Large intestine (tissue), 3 donors: ENCODE measurements around the gene EXO1. TPM values are rescaled to one million over a fixed set of nuclear protein-coding genes. Genes with fewer than 3 reads are reported as not detected.

Source experiments
- DNase-seq, 2 donors: peaks; one replicate each; pipeline versions ENCODE4 v3.0.0 to v3.0.0-alpha.2; 2013
- H3K27ac ChIP-seq: one replicate; pipeline ENCODE4 v1.5.1; 2013; ENCODE audit warnings: low read length
- H3K27me3 ChIP-seq: 2 replicates; pipeline ENCODE4 v1.6.1; 2013; ENCODE audit warnings: low read length; ENCODE audit not compliant: control insufficient read depth, insufficient read depth
- H3K36me3 ChIP-seq: 2 replicates; pipeline ENCODE4 v1.6.1; 2013; ENCODE audit warnings: low read length; ENCODE audit not compliant: control insufficient read depth, insufficient read depth
- H3K4me1 ChIP-seq: one replicate; pipeline ENCODE4 v1.6.1; 2013; ENCODE audit warnings: low read length; ENCODE audit not compliant: control insufficient read depth, insufficient read depth
- H3K4me3 ChIP-seq: one replicate; pipeline ENCODE4 v1.5.1; 2013; ENCODE audit warnings: low read length
- H3K9me3 ChIP-seq: one replicate; pipeline ENCODE4 v1.6.1; 2013; ENCODE audit warnings: mild to moderate bottlenecking, low read depth, low read length, moderate library complexity; ENCODE audit not compliant: control insufficient read depth
- WGBS: methylation state at CpG from one replicate; pipeline ENCODE4 v1.1.5; 2013; ENCODE audit warnings: low lambda C conversion rate; ENCODE audit not compliant: insufficient coverage; 5-methylcytosine and 5-hydroxymethylcytosine counted together
- polyA plus RNA-seq: library from polyadenylated mRNA; unstranded; fragments of 120-200 nt; gene quantifications from one replicate; pipeline ENCODE4 v1.2.1, GENCODE V29; 2013

EXO1 gene
- polyA plus RNA-seq, 1 donor = 5.3 TPM

DNA sequence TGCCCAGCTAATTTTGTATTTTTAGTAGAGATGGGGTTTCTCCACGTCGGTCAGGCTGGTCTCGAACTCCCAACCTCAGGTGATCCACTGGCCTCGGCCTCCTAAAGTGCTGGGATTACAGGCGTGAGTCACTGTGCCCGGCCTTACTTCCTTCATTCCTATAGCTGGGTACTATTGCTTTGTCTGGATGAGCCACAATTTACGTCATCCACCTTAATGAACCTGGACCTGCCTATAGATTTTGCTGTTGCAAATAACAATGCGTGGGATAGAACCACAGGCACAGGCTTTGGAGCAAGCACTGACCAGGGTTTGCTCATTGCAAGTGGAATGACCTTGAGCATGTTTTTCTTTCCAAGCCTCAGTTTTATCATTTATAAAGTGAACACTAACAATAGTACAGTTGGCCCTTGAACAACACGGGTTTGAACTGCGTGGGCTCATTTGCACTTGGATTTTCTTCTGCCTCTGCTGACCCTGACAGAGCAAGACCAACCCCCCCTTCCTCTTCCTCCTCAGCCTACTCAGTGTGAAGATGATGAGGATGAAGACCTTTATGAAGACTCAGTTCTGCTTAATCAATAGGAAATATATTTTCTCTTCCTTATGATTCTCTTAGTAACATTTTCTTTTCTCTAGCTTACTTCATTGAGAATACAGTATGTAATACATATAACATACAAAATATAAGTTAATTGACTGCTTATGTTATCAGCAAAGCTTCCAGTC, 76.2 kb downstream of the EXO1 start:
- Histone ChIP-seq H3K27me3 (no peaks in the 10 kb centered on the region), H3K36me3 (no peaks in the 10 kb centered on the region), H3K27ac (no peak overlapping the region), H3K4me3 (no peak overlapping the region), H3K9me3 (no peaks in the 10 kb centered on the region), H3K4me1 (no peaks in the 10 kb centered on the region)
- DNase-seq = no peak
- no CpG with 5 or more reads among the region's 10 CpGs for WGBS

DNA sequence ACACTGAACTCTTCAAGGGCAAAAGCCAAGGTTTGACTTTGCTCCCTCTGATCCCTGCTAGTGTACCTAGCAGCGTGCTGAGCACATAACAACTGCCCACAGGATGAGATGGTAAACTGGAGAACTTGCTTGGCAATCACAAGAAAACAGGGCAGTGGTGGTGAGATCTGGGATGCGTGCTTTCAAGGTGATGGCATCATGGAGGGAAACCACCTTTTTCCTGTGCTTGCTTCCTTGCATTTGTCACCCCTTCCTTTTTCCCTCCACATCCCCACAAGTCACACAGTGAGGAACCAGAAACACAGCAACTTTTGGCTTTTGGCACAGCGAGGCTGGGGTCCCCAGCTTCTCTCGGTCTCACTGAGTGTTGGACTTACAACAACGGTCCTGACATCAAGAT, 78.1 kb downstream of the EXO1 start:
- no peaks in the 10 kb centered on the region for H3K4me1 ChIP-seq
- no peaks in the 10 kb centered on the region for H3K36me3 ChIP-seq
- WGBS = no CpG with 5 or more reads among the region's 5 CpGs
- H3K27ac ChIP-seq = no peak overlapping the region
- no peaks in the 10 kb centered on the region for H3K27me3 ChIP-seq
- H3K9me3 ChIP-seq = no peaks in the 10 kb centered on the region
- no peak for DNase-seq
- H3K4me3 ChIP-seq = no peak overlapping the region

DNA sequence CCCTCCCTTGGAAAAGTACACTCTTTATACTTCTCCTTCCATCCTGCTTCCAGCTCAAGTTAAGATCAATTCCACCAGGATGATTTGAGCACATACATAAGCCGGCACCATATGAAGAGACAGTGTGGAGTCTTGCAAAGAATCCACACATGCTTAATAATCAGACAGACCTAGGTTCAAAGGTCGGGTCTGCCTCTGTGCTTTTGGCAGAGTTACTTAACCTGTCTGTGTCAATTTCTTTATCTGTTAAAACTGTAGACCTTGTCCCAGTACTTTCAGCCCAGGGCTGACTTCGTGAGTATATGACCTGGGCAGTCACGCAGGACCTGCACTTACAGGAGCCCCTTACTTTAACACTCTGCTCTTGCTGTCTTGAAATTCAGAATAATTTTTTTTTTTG, 79.3 kb downstream of the EXO1 start:
- Histone ChIP-seq H3K9me3 (no peaks in the 10 kb centered on the region), H3K4me3 (no peak overlapping the region), H3K4me1 (no peaks in the 10 kb centered on the region), H3K36me3 (no peaks in the 10 kb centered on the region), H3K27me3 (no peaks in the 10 kb centered on the region), H3K27ac (no peak overlapping the region)
- DNase-seq = no peak
- WGBS = 30% methylated on average over 2 of the region's 4 CpGs

DNA sequence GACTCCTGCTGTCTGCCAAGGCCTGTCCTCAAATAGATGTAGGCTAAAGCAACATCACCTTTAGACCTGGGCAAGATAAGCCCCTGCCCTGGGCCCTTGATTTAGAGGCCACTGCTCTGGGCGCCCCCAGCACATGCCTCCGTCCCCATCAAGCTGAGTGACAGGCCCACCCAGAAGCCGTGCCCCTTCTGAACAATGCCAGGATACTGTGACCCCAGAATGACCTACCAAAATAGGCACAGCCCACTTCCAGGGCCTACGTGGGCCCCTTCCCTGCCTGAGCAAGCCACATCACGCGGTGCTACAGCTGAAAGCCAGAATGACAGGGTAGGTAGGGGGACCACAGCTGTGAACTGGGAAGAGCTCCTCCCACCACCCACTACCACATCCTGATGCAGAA, 84.8 kb downstream of the EXO1 start:
- Histone ChIP-seq H3K27ac (no peak overlapping the region), H3K4me1 (no peaks in the 10 kb centered on the region), H3K4me3 (no peak overlapping the region), H3K27me3 (no peaks in the 10 kb centered on the region), H3K36me3 (no peaks in the 10 kb centered on the region), H3K9me3 (no peaks in the 10 kb centered on the region)
- DNase-seq = no peak
- no CpG with 5 or more reads among the region's 6 CpGs for WGBS

DNA sequence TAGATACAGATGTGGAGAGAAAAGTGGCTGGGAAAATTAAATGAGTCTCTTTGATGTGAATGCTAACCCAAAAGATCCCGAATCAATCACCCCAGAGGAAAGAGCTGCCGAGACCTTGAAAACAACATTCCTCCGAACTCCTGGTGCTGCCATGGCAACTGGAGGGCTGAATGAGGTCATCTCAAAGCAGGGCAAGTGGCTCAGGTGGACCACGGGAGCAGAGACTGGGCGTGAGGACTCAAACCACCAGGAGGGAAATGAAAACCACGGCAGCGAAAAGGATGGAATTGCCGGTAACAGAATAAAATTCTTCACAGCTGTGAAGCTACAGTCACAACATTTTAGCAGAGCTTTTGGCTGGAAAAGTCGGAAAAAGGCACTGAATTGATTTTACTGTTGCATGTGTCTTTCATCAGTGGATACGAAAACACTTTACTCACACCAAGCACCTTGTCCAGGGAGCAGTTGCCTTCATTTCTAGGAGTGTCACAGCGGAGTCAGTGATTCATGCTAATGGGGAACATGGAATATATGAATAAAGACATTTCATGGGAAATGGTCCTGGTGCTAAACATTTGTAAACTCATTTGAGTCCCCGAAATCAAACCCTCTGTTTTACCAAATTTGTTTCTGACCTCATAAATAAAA, 86.3 kb downstream of the EXO1 start:
- no peak for DNase-seq
- no peaks in the 10 kb centered on the region for H3K36me3 ChIP-seq
- no CpG with 5 or more reads among the region's 12 CpGs for WGBS
- no peak overlapping the region for H3K4me3 ChIP-seq
- H3K27me3 ChIP-seq = no peaks in the 10 kb centered on the region
- H3K4me1 ChIP-seq = no peaks in the 10 kb centered on the region
- H3K27ac ChIP-seq = no peak overlapping the region
- H3K9me3 ChIP-seq = no peaks in the 10 kb centered on the region

DNA sequence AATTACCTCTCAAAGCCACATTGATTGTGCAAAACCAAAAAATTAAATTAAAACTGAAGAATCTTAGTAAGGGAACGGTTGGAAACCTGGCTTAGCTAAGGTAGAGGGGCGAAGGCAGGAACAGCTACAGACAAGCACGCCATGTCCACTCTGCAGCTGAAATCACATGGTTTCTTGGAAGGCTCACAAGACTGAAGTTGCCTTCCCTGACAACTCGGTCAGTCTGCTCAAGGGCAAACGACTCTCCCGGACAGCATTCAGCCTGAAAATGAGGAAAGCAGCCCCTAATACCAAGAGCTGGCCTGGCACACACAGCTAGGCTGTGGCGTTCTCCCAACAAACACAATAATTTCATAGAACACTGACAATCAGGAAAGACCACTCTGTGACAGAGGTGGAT, 86.9 kb downstream of the EXO1 start:
- Histone ChIP-seq H3K9me3 (no peaks in the 10 kb centered on the region), H3K4me1 (no peaks in the 10 kb centered on the region), H3K27ac (no peak overlapping the region), H3K4me3 (no peak overlapping the region), H3K27me3 (no peaks in the 10 kb centered on the region), H3K36me3 (no peaks in the 10 kb centered on the region)
- WGBS = 89% methylated on average over 2 of the region's 7 CpGs
- no peak for DNase-seq

Other genes starting within 250 kb of the EXO1 start
- 14.9 TPM for gene CHML, start 207.8 kb upstream of the EXO1 start, polyA plus RNA-seq
- 15.2 TPM for gene OPN3, start 207.8 kb upstream of the EXO1 start, polyA plus RNA-seq
- gene WDR64, start 195.9 kb upstream of the EXO1 start, polyA plus RNA-seq = 0.03 TPM
- gene BECN2, start 109.6 kb downstream of the EXO1 start, polyA plus RNA-seq = not detected
- 0.72 TPM for gene MAP1LC3C, start 150.9 kb downstream of the EXO1 start, polyA plus RNA-seq